H9 (cell line): ENCODE results near the gene CLDN11. TPM values are rescaled to one million over a fixed set of nuclear protein-coding genes. Genes with fewer than 3 reads are reported as not detected.

Experiments used
- DNase-seq: peaks from one replicate; pipeline ENCODE4 v3.0.0-alpha.2; 2017
- H2AFZ ChIP-seq: one replicate; pipeline ENCODE4 v1.6.1; 2013; ENCODE audit warnings: mild to moderate bottlenecking, low read length, control low read depth, moderate library complexity
- H2AK5ac ChIP-seq: 2 replicates; pipeline ENCODE4 v1.6.1; 2013; ENCODE audit warnings: low read length, control low read depth, mixed read lengths; ENCODE audit not compliant: insufficient read length
- H2BK120ac ChIP-seq: one replicate; pipeline ENCODE4 v1.6.1; 2013; ENCODE audit warnings: low read depth, mild to moderate bottlenecking, low read length, control low read depth, inconsistent platforms; ENCODE audit not compliant: poor library complexity, severe bottlenecking
- H2BK12ac ChIP-seq: 2 replicates; pipeline ENCODE4 v1.6.1; 2013; ENCODE audit warnings: low read length, control low read depth, mixed read lengths, low read depth; ENCODE audit not compliant: insufficient read length
- H2BK15ac ChIP-seq: 2 replicates; pipeline ENCODE4 v1.6.1; 2013; ENCODE audit warnings: low read depth, low read length, control low read depth
- H2BK20ac ChIP-seq: one replicate; pipeline ENCODE4 v1.6.1; 2013; ENCODE audit warnings: low read depth, mild to moderate bottlenecking, low read length, control low read depth, inconsistent platforms; ENCODE audit not compliant: poor library complexity, severe bottlenecking
- H2BK5ac ChIP-seq: 2 replicates; pipeline ENCODE4 v1.6.1; 2013; ENCODE audit warnings: low read length, control low read depth, mixed read lengths; ENCODE audit not compliant: insufficient read length
- H3K14ac ChIP-seq: 2 replicates; pipeline ENCODE4 v1.6.1; 2013; ENCODE audit warnings: low read length, control low read depth; ENCODE audit not compliant: insufficient read depth
- H3K18ac ChIP-seq: 2 replicates; pipeline ENCODE4 v1.6.1; 2013; ENCODE audit warnings: low read depth, mild to moderate bottlenecking, mixed read lengths, low read length, control low read depth; ENCODE audit not compliant: insufficient read length
- H3K23ac ChIP-seq: 2 replicates; pipeline ENCODE4 v1.6.1; 2013; ENCODE audit warnings: low read length, control low read depth, mixed read lengths, low read depth; ENCODE audit not compliant: insufficient read length
- H3K23me2 ChIP-seq: 2 replicates; pipeline ENCODE4 v1.6.1; 2013; ENCODE audit warnings: low read depth, mild to moderate bottlenecking, mixed read lengths, low read length, control low read depth; ENCODE audit not compliant: insufficient read length, poor library complexity, severe bottlenecking
- H3K27ac ChIP-seq: 2 replicates; pipeline ENCODE4 v1.5.1; 2013; ENCODE audit warnings: low read length, control low read depth, mixed read lengths, low read depth; ENCODE audit not compliant: insufficient read length
- H3K27me3 ChIP-seq: 2 replicates; pipeline ENCODE4 v1.6.1; 2013; ENCODE audit warnings: low read length, control low read depth, inconsistent platforms; ENCODE audit not compliant: insufficient read depth
- H3K4ac ChIP-seq: 2 replicates; pipeline ENCODE4 v1.6.1; 2013; ENCODE audit warnings: low read depth, mild to moderate bottlenecking, control low read depth, inconsistent platforms, low read length, moderate library complexity
- H3K4me1 ChIP-seq: 2 replicates; pipeline ENCODE4 v1.6.1; 2013; ENCODE audit warnings: low read length, control low read depth, inconsistent platforms; ENCODE audit not compliant: insufficient read depth
- H3K4me2 ChIP-seq: 2 replicates; pipeline ENCODE4 v1.6.1; 2013; ENCODE audit warnings: low read length, control low read depth, mixed read lengths; ENCODE audit not compliant: insufficient read length, insufficient read depth
- H3K56ac ChIP-seq: 2 replicates; pipeline ENCODE4 v1.6.1; 2013; ENCODE audit warnings: low read depth, mild to moderate bottlenecking, mixed read lengths, low read length, control low read depth; ENCODE audit not compliant: insufficient read length
- H3K79me1 ChIP-seq: 2 replicates; pipeline ENCODE4 v1.6.1; 2013; ENCODE audit warnings: low read depth, mild to moderate bottlenecking, moderate library complexity, low read length, control low read depth, inconsistent platforms; ENCODE audit not compliant: insufficient read depth, poor library complexity, severe bottlenecking
- H3K79me2 ChIP-seq: 2 replicates; pipeline ENCODE4 v1.6.1; 2013; ENCODE audit warnings: low read length, control low read depth, inconsistent platforms; ENCODE audit not compliant: insufficient read depth
- H3K9ac ChIP-seq: 2 replicates; pipeline ENCODE4 v1.6.1; 2013; ENCODE audit warnings: low read length, control low read depth, mixed read lengths; ENCODE audit not compliant: insufficient read length; ENCODE audit errors: extremely low read depth
- H3K9me3 ChIP-seq: one replicate; pipeline ENCODE4 v1.6.1; 2013; ENCODE audit warnings: low read depth, low read length, inconsistent platforms; ENCODE audit not compliant: control insufficient read depth
- H3T11ph ChIP-seq: one replicate; pipeline ENCODE4 v1.6.1; 2013; ENCODE audit warnings: mild to moderate bottlenecking, low read length, control low read depth, inconsistent platforms
- H4K20me1 ChIP-seq: one replicate; pipeline ENCODE4 v1.6.1; 2013; ENCODE audit not compliant: control insufficient read depth, insufficient read length, insufficient read depth
- H4K5ac ChIP-seq: 2 replicates; pipeline ENCODE4 v1.6.1; 2013; ENCODE audit warnings: low read depth, mild to moderate bottlenecking, mixed read lengths, low read length, control low read depth; ENCODE audit not compliant: insufficient read length
- H4K8ac ChIP-seq: replicated peaks from 2 replicates; pipeline ENCODE4 v1.6.1; 2013; ENCODE audit warnings: low read length, control low read depth, mixed read lengths, low read depth; ENCODE audit not compliant: insufficient read length
- H4K91ac ChIP-seq: 2 replicates; pipeline ENCODE4 v1.6.1; 2013; ENCODE audit warnings: low read depth, mild to moderate bottlenecking, moderate library complexity, mixed read lengths, low read length, control low read depth; ENCODE audit not compliant: insufficient read length
- H3K27ac Mint-ChIP-seq, 3 experiments: 2 replicates in 2 of 3; 3 replicates in 1 of 3; pipeline ENCODE4 v1.8.0; 2020 to 2021; ENCODE audit warnings: mixed read lengths in 3 of 3, mild to moderate bottlenecking in 1 of 3, moderate library complexity in 1 of 3
- H3K27me3 Mint-ChIP-seq: 2 replicates; pipeline ENCODE4 v1.8.0; 2021; ENCODE audit warnings: low read depth, mild to moderate bottlenecking, moderate library complexity, mixed read lengths
- H3K36me3 Mint-ChIP-seq, 3 experiments: 2 replicates in 2 of 3; 3 replicates in 1 of 3; pipeline ENCODE4 v1.8.0; 2020 to 2021; ENCODE audit warnings: low read depth in 3 of 3, mixed read lengths in 3 of 3; ENCODE audit not compliant: insufficient read depth in 1 of 3
- H3K4me1 Mint-ChIP-seq, 2 experiments: 2 replicates each; pipeline ENCODE4 v1.8.0; 2020; ENCODE audit warnings: mixed read lengths in 2 of 2
- H3K4me3 Mint-ChIP-seq, 2 experiments: 2 replicates in 1 of 2; 3 replicates in 1 of 2; pipeline ENCODE4 v1.8.0; 2020 to 2021; ENCODE audit warnings: mild to moderate bottlenecking in 2 of 2, mixed read lengths in 2 of 2, moderate library complexity in 1 of 2
- H3K9me3 Mint-ChIP-seq, 2 experiments: 2 replicates in 1 of 2; 3 replicates in 1 of 2; pipeline ENCODE4 v1.8.0; 2020; ENCODE audit warnings: mild to moderate bottlenecking in 2 of 2, mixed read lengths in 2 of 2, moderate library complexity in 1 of 2
- CTCF ChIP-seq: fragments of 200-600 bp; sonication (generic); conservative IDR thresholded peaks from 3 replicates; pipeline ENCODE4 v1.8.0; 2021; ENCODE audit warnings: antibody characterized with exemption, mild to moderate bottlenecking
- WGBS: extraction: QIAGEN DNeasy Blood & Tissue Kit; methylation state at CpG from one replicate; pipeline ENCODE4 v1.1.7; 2013; ENCODE audit warnings: missing lambda C conversion rate, low lambda C conversion rate, mixed read lengths; ENCODE audit not compliant: insufficient read length; ENCODE audit errors: extremely low coverage; 5-methylcytosine and 5-hydroxymethylcytosine counted together
- total RNA-seq: library from RNA; stranded (reverse); gene quantifications from 2 replicates; pipeline ENCODE4 v1.2.1, GENCODE V29; 2021

CLDN11 gene
- total RNA-seq, 1 experiment from 2014 or later: 1.7 TPM

- Histone ChIP-seq H3K27ac (no peak overlapping the region), H2BK12ac (no peak overlapping the region), H3K27me3 (no peaks in the 10 kb centered on the region), H2BK120ac (no peak overlapping the region), H3K9me3 (no peaks in the 10 kb centered on the region), H4K8ac (no peak overlapping the region), H3K4me2 (no peak overlapping the region), H2BK15ac (no peak overlapping the region), H2AK5ac (no peak overlapping the region), H4K20me1 (no peaks in the 10 kb centered on the region), H3K9ac (no peak overlapping the region), H4K91ac (no peak overlapping the region), H3K79me1 (no peaks in the 10 kb centered on the region), H3K4me1 (no peaks in the 10 kb centered on the region), H2AFZ (no peak overlapping the region), H4K5ac (no peak overlapping the region), H3K14ac (no peak overlapping the region), H3K18ac (no peak overlapping the region), H3K23me2 (no peaks in the 10 kb centered on the region), H3K56ac (no peak overlapping the region), H3K4ac (no peak overlapping the region), H3K23ac (no peak overlapping the region), H2BK5ac (no peak overlapping the region), H3K79me2 (no peaks in the 10 kb centered on the region), H2BK20ac (no peak overlapping the region), H3T11ph (no peak overlapping the region)
- no peak for TF ChIP-seq CTCF
- Mint-ChIP-seq H3K27ac (no peak overlapping the region), H3K4me3 (no peak overlapping the region), H3K27me3 (no peaks in the 10 kb centered on the region; the same call in 1 of the 2 replicates), H3K36me3 (peaks cover 0 to 4% (median 0%) of the 10 kb centered on the region in 3 experiments; a peak in 2 of 7 replicates), H3K4me1 (peaks cover 14 to 17% of the 10 kb centered on the region in 2 experiments), H3K9me3 (peaks cover 0 to 2% of the 10 kb centered on the region in 2 experiments; a peak in 1 of 5 replicates)
- no CpG with 5 or more reads among the region's 4 CpGs for WGBS
- DNase-seq: no peak
Observed at GRCh38 chr3:170480111-170480510, 61.4 kb downstream of the CLDN11 start.
